Activated naive CD4-positive, alpha-beta T cell treated with anti-CD3 and anti-CD28 coated beads, Interleukin-2, amount 10 ng/mL, durations not matched to agents 7 days and 5 days (primary cell): ENCODE results near the gene GPR61.
A peak's percentile ranks its signal among the peaks of the same experiment; 100 is the strongest.

Source experiments
- CTCF ChIA-PET: fragments of 350-600 bp; sonication (Branson Sonifier 250); formaldehyde crosslinking; loops from one replicate; lab custom pipeline; 2021; ENCODE audit warnings: antibody characterized with exemption; lab: Charles Lee
- DNase-seq: peaks from one replicate; pipeline ENCODE4 v3.0.0-alpha.2; 2020
- H3K27ac Mint-ChIP-seq: one replicate; pipeline ENCODE4 v1.8.0; 2021; ENCODE audit warnings: mild to moderate bottlenecking, moderate library complexity, mixed read lengths
- H3K27me3 Mint-ChIP-seq: one replicate; pipeline ENCODE4 v1.8.0; 2021; ENCODE audit warnings: mild to moderate bottlenecking, mixed read lengths
- H3K36me3 Mint-ChIP-seq: one replicate; pipeline ENCODE4 v1.8.0; 2021; ENCODE audit warnings: mixed read lengths
- H3K4me1 Mint-ChIP-seq: one replicate; pipeline ENCODE4 v1.8.0; 2021; ENCODE audit warnings: mixed read lengths
- H3K4me3 Mint-ChIP-seq: one replicate; pipeline ENCODE4 v1.8.0; 2021; ENCODE audit warnings: mild to moderate bottlenecking, moderate library complexity, mixed read lengths
- H3K9me3 Mint-ChIP-seq: one replicate; pipeline ENCODE4 v1.8.0; 2021; ENCODE audit warnings: mixed read lengths

The GPR61 gene

GRCh38 chr1:109499661-109500536, 39.8 kb upstream of the GPR61 start:
- H3K4me3 Mint-ChIP-seq = no peak overlapping the region
- peak overlapping the region; percentile 95 for H3K27ac Mint-ChIP-seq
- no peaks in the 10 kb centered on the region for H3K9me3 Mint-ChIP-seq
- CTCF ChIA-PET = interaction anchor here (0.7 to 37.4 kb wide), 11 partner anchors 10 to 671 kb away, joined by 3 to 1080 read pairs (median 4); partner anchors contain the start of genes AMIGO1, ATXN7L2, GPR61 and PSMA5
- H3K27me3 Mint-ChIP-seq = no peaks in the 10 kb centered on the region
- peaks cover 94% of the 10 kb centered on the region for H3K4me1 Mint-ChIP-seq
- peaks cover 61% of the 10 kb centered on the region for H3K36me3 Mint-ChIP-seq
- peak; percentile 80 for DNase-seq

GRCh38 chr1:109500941-109501381, 38.7 kb upstream of the GPR61 start:
- no peak for DNase-seq
- Mint-ChIP-seq H3K4me1 (peaks cover 92% of the 10 kb centered on the region), H3K27ac (peak overlapping the region; percentile 95), H3K36me3 (peaks cover 62% of the 10 kb centered on the region), H3K27me3 (no peaks in the 10 kb centered on the region), H3K9me3 (no peaks in the 10 kb centered on the region), H3K4me3 (no peak overlapping the region)
- CTCF ChIA-PET = interaction anchor here (1.4 to 37.4 kb wide), 5 partner anchors 8 to 31 kb away, joined by 4 to 1080 read pairs (median 18); partner anchors contain the start of genes AMIGO1, CYB561D1 and GPR61

- CTCF ChIA-PET = interaction anchor here (1.0 to 37.4 kb wide), 5 partner anchors 9 to 264 kb away, joined by 3 to 1080 read pairs (median 3); partner anchors contain the start of genes CYB561D1 and GPR61
- peaks cover 84% of the 10 kb centered on the region for H3K4me1 Mint-ChIP-seq
- peak overlapping the region; percentile 74 for H3K4me3 Mint-ChIP-seq
- no peaks in the 10 kb centered on the region for H3K27me3 Mint-ChIP-seq
- H3K36me3 Mint-ChIP-seq = peaks cover 56% of the 10 kb centered on the region
- H3K9me3 Mint-ChIP-seq = no peaks in the 10 kb centered on the region
- DNase-seq = peak; percentile 41
- H3K27ac Mint-ChIP-seq = peak overlapping the region; percentile 95
These were observed 37.9 kb upstream of the GPR61 start for GRCh38 chr1:109501644-109502363.

- CTCF ChIA-PET = interaction anchor here (1.0 to 37.4 kb wide), 6 partner anchors 9 to 264 kb away, joined by 3 to 1080 read pairs (median 3); partner anchors contain the start of genes CYB561D1 and GPR61
- DNase-seq = peak; percentile 78
- Mint-ChIP-seq H3K36me3 (peaks cover 54% of the 10 kb centered on the region), H3K9me3 (no peaks in the 10 kb centered on the region), H3K4me3 (peak overlapping the region; percentile 74), H3K27ac (peak overlapping the region; percentile 95), H3K27me3 (peaks cover 2% of the 10 kb centered on the region), H3K4me1 (peaks cover 85% of the 10 kb centered on the region)
These were observed 37.3 kb upstream of the GPR61 start for GRCh38 chr1:109502364-109502851.

- no peak for DNase-seq
- H3K36me3 Mint-ChIP-seq = peaks cover 53% of the 10 kb centered on the region
- no peaks in the 10 kb centered on the region for H3K9me3 Mint-ChIP-seq
- H3K27ac Mint-ChIP-seq = peak overlapping the region; percentile 81
- H3K4me3 Mint-ChIP-seq = peak overlapping the region; percentile 73
- H3K4me1 Mint-ChIP-seq = peaks cover 84% of the 10 kb centered on the region
- peaks cover 11% of the 10 kb centered on the region for H3K27me3 Mint-ChIP-seq
- CTCF ChIA-PET = interaction anchor here (0.6 to 37.4 kb wide), 3 partner anchors 11 to 226 kb away, joined by 3 to 1080 read pairs (median 112); partner anchors contain the start of genes CYB561D1 and GPR61
These were observed 35.7 kb upstream of the GPR61 start for GRCh38 chr1:109503935-109504334.

GRCh38 chr1:109504974-109505373, 34.7 kb upstream of the GPR61 start:
- Mint-ChIP-seq H3K36me3 (peaks cover 46% of the 10 kb centered on the region), H3K4me1 (peaks cover 80% of the 10 kb centered on the region), H3K9me3 (no peaks in the 10 kb centered on the region), H3K4me3 (peak overlapping the region; percentile 44), H3K27me3 (peaks cover 17% of the 10 kb centered on the region), H3K27ac (no peak overlapping the region)
- CTCF ChIA-PET = interaction anchor here (9.0 to 37.4 kb wide), 2 partner anchors 12 to 27 kb away, joined by 112 to 1080 read pairs; partner anchors contain the start of genes CYB561D1 and GPR61
- no peak for DNase-seq

- no peaks in the 10 kb centered on the region for H3K9me3 Mint-ChIP-seq
- CTCF ChIA-PET = interaction anchor here (4.0 to 37.4 kb wide), 3 partner anchors 8 to 24 kb away, joined by 11 to 1080 read pairs (median 112); partner anchors contain the start of genes CYB561D1 and GPR61
- H3K27ac Mint-ChIP-seq = no peak overlapping the region
- H3K4me3 Mint-ChIP-seq = peak overlapping the region; percentile 89
- peaks cover 28% of the 10 kb centered on the region for H3K36me3 Mint-ChIP-seq
- H3K4me1 Mint-ChIP-seq = peaks cover 66% of the 10 kb centered on the region
- peaks cover 34% of the 10 kb centered on the region for H3K27me3 Mint-ChIP-seq
- DNase-seq = no peak
These were observed 31.4 kb upstream of the GPR61 start for GRCh38 chr1:109508001-109508872.

- peaks cover 34% of the 10 kb centered on the region for H3K27me3 Mint-ChIP-seq
- no peak for DNase-seq
- H3K36me3 Mint-ChIP-seq = peaks cover 27% of the 10 kb centered on the region
- peak overlapping the region; percentile 89 for H3K4me3 Mint-ChIP-seq
- H3K9me3 Mint-ChIP-seq = no peaks in the 10 kb centered on the region
- CTCF ChIA-PET = interaction anchor here (4.0 to 37.4 kb wide), 3 partner anchors 9 to 23 kb away, joined by 11 to 1080 read pairs (median 112); partner anchors contain the start of genes CYB561D1 and GPR61
- H3K27ac Mint-ChIP-seq = peak overlapping the region; percentile 67
- H3K4me1 Mint-ChIP-seq = peaks cover 61% of the 10 kb centered on the region
These were observed 30.8 kb upstream of the GPR61 start for GRCh38 chr1:109508873-109509175.

GRCh38 chr1:109509176-109510134, 30.2 kb upstream of the GPR61 start, which contains the start of gene AMIGO1:
TSS of gene AMIGO1 (minus strand) at chr1:109509727. CDS start at chr1:109508912, 815 bp downstream.
- peak; percentile 70 for DNase-seq
- H3K4me3 Mint-ChIP-seq = peak within 1 kb of the TSS; percentile 89
- H3K27ac Mint-ChIP-seq = peak within 1 kb of the TSS; percentile 67
- H3K4me1 Mint-ChIP-seq = peaks cover 56% of the 10 kb centered on the region
- CTCF ChIA-PET = interaction anchor here (4.0 to 37.4 kb wide), 3 partner anchors 9 to 22 kb away, joined by 11 to 1080 read pairs (median 112); partner anchors contain the start of genes CYB561D1 and GPR61
- H3K27me3 Mint-ChIP-seq = peaks cover 34% of the 10 kb centered on the region
- no peaks in the 10 kb centered on the region for H3K9me3 Mint-ChIP-seq
- H3K36me3 Mint-ChIP-seq = peaks cover 24% of the 10 kb centered on the region

GRCh38 chr1:109513110-109513710, 26.5 kb upstream of the GPR61 start:
- Mint-ChIP-seq H3K36me3 (peaks cover 7% of the 10 kb centered on the region), H3K9me3 (no peaks in the 10 kb centered on the region), H3K27me3 (peaks cover 34% of the 10 kb centered on the region), H3K4me1 (peaks cover 38% of the 10 kb centered on the region), H3K4me3 (no peak overlapping the region), H3K27ac (no peak overlapping the region)
- CTCF ChIA-PET = interaction anchor here (1.4 to 37.4 kb wide), 2 partner anchors 19 kb away, joined by 7 to 1080 read pairs; partner anchors contain the start of genes CYB561D1 and GPR61
- DNase-seq = no peak

GRCh38 chr1:109514846-109515245, 24.8 kb upstream of the GPR61 start:
- DNase-seq = no peak
- Mint-ChIP-seq H3K36me3 (no peaks in the 10 kb centered on the region), H3K4me1 (peaks cover 26% of the 10 kb centered on the region), H3K27me3 (peaks cover 22% of the 10 kb centered on the region), H3K27ac (no peak overlapping the region), H3K9me3 (no peaks in the 10 kb centered on the region), H3K4me3 (no peak overlapping the region)
- CTCF ChIA-PET = interaction anchor here (0.8 to 37.4 kb wide), 4 partner anchors 15 to 24 kb away, joined by 3 to 1080 read pairs (median 16); partner anchors contain the start of gene GPR61
